ENCODE results near the gene SH3PXD2A.
"Not testable (repeated sequence)": the region's sequence is repeated elsewhere in the genome, so short reads cannot be mapped to it uniquely, and the experiment has no call there.

SH3PXD2A gene

DNA sequence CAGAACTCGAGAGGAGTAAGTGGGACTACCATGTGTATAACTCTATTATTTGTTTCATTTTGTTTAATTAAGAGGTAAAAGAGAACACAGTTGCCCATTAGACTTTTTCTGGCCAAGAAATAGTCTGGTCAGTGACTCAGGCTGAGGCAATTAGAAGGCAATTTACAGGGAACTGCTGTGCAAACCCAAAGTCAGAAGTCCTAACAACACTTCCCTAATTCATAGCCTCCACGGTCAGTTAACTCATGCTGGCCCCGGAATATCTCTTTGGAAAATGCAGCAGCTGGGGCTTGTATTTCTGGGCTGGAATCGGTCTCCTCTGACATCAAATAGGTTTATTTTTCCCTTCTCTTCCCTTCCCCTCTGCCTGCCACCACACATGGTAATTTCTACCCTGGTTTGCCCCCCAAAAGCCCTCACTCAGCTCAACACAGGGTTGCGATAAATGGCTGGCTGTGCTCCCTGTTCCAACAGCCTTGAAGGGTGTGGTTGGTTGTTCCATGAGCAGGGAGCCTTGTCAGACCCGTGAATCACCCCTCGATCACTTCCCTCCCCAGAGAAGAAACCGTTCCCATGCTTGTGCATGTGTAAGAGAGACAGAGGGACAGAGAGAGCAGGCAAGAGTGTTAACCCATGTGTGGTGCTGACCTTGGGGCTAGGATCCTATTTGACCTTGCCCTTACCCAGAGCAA is 5.3 kb downstream of the SH3PXD2A start:
- no peak for DNase-seq

DNA sequence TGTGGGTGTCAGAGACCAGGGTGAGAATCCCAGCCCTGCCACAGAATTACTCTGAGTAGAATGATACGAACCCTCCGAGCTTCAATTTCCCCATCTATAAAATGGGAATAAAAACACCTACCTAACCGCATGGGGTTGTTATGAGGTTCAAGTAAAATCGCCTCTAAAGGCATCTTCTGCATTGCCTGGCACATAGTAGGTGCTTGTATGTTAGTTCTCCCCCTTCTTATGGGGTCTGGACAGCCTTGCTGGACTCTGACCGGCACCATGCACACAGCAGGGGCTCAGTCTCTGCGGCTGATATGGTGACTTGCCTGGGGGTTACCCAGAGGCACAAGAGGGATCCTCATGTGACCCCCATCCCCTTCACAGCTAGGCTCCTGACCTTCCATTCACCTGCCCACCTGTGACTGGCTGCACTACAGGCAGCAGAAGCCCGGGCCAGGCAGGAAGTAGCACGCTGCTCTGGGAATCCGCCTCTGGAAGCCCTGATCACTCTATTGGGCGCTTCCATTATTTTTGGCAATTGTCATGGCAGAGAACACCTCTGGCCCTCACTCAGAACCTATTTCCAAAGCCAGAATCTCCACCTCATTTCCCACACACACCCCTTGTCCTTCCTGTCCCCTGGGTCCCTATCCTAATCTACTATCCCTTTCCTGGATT is 6.0 kb downstream of the SH3PXD2A start:
- no peak for DNase-seq

DNA sequence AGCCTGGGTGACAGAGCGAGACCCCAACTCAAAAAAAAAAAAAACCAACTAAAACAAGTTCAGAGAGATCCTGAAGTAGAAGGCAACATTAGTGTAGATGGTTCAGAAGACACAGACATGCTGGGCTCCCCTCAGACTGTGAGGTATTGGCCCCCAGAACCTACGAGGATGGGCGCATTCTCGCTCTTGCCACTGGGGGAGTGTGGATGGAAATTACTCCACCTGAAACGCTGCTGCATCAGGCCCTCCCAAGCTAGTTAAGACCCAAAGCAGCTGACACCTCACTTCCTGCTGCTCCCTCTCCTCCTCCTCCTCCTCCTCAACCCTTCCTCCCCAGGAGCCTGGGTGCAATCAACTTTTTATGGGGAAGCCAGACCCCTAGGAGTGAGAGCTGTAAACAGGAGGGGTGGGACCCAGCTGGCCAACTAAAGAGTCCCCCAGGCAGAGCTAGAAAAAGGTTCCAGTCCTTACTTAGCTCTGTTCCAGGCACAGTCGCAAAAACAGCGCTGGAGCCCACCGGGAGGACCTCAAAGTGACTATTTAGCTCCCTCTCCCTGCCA is 7.4 kb downstream of the SH3PXD2A start:
- DNase-seq: no peak

DNA sequence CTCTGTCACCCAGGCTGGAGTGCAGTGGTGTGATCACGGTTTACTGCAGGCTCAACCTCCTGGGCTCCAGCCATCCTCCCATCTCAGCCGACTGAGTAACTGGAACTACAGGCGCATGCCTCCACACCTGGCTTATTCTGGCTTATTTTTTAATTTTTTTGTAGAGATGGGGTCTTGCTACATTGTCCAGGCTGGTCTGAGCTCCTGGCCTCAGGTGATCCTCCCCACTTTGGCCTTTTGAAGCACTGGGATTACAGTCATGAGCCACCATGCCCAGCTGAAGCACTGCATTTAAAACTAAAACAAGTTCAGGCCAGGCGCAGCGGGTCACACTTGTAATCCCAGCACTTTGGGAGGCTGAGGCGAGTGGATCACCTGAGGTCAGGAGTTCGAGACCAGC is 8.0 kb downstream of the SH3PXD2A start:
- no peak for DNase-seq

DNA sequence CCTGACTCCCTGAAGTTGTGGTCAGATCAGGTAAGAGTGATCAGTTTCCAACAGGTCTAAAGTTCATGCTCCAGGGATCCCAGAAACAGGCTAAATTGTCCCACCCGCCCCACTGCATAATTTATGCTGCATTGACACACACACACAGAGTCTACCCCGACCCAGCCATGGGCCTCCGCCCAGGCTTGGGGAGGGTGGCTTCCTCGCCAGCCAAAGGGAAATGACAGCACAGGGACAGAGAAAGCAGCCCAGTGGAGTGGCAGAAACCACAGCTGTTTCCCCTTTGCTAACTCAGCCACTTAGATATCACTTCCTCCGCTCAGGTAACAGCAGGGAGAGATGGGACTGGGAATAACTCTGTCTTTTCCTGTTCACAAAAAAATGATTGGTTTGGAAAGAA is 9.4 kb downstream of the SH3PXD2A start:
- DNase-seq: no peak

DNA sequence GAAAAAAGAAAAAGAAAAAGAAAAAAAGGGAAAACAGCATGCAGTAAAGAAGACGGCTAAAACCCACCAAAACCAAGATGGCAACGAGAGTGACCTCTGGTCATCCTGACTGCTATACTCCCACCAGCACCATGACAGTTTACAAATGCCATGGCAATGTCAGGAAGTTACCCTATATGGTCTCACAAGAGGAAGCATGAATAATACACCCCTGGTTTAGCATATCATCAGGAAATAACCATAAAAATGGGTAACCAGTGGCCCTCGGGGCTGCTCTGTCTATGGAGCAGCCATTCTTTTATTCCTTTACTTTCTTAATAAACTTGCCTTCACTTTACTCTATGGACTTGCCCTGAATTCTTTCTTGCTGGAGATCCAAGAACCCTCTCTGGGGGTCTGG is 10.0 kb downstream of the SH3PXD2A start:
- not testable (repeated sequence) for DNase-seq

DNA sequence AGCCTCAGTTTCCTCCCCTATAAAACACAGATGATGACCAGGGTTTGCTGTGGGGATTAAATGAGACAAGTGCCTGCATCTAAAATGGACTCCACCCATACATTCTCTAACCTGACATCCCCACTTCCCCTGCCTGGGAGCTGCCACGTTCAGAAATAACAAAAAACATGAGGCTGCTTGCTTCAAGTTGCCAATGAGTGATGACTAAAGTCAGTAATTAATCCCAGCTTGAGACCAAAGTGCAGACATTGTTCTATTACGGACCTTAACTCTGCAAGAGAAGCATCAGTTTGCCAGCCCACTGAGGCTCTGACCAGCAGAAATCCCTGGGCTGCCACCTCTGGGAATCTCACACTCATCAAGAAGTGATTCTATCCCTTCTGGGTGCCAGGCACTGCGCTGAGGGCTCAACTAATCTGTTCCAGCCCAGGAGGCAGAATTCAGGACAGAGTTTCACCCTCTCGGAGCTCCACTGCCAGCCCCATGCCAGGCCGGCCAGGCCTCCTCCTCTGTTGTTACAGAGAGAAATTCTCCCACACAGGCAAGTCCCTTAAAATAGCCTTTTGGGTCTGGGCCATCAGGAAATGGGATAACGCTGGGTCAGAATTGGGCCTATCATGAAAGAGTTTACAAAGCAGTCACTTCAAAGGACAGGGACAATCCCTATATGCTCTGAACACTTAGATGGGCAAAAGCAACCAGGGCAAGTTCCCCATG is 11.4 kb downstream of the SH3PXD2A start:
- no peak for DNase-seq

DNA sequence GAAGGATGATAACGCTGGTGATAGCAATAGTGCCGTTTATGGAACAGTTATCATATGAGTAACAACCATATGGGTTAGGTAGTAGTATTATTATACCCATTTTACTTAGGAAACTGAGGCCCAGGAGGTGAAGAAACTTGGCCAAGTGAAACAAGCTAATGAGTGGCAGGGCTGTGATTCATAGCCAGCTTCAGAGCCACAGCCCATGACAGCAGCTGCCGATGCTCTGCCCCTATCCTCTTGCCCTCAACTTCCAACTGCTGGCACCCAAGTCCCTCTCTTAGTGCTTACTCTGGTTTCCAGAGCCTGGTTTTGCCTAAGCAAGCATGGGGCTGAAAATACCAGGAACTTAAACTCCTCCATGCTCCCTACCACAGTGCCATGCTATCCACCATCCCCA is 12.3 kb downstream of the SH3PXD2A start:
- DNase-seq: no peak

DNA sequence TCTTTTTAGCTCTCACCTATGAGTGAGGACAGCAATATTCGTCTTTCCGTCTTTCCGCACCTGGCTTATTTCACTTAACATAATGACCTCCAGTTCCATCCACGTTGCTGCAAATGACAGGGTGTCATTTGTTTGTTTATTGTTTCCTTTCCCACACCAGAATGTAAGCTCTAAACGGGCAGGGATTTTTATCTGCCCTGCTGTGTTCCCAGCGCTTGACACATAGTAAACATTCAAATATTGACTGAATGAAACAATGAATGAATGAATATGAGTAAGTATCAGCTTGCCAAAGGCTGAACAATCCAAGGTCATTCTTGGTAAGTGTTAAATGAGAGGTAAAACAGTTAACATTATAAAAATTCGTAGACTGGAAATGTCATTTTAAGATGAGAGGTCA is 12.8 kb downstream of the SH3PXD2A start:
- DNase-seq: no peak

DNA sequence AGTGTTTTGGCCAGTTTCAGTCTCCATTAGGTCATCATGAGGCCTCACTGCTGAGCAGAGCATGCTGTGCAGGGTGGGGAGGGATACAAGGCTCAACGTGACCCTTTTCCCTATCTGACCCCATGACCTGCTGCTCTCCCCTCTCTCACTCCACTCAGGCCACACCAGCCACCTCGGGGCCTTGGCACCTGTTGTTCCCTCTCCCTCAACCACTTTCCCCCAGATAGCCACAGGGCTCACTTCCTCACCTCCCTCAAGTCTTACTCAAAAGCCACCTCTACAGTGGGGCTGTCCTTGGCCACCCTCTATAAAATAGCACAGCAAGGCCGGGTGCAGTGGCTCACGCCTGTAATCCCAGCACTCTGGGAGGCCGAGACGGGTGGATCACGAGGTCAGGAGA is 13.9 kb downstream of the SH3PXD2A start:
- DNase-seq: no peak

DNA sequence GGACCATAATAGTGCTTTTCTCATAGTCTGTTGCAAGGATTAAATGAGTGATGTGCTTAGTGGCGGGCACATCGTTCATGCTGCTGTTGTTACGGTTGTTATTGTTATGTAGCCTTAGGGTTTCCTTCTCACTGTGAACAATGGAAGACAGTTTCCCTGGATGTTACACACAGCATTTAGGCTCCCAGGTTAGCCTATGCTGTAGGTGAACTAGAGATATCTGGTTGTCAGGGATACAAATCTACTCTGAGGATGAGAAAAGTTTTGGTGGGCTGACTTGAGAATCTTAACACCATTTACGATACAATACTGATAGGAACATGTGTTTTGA is 14.7 kb downstream of the SH3PXD2A start:
- DNase-seq: no peak

DNA sequence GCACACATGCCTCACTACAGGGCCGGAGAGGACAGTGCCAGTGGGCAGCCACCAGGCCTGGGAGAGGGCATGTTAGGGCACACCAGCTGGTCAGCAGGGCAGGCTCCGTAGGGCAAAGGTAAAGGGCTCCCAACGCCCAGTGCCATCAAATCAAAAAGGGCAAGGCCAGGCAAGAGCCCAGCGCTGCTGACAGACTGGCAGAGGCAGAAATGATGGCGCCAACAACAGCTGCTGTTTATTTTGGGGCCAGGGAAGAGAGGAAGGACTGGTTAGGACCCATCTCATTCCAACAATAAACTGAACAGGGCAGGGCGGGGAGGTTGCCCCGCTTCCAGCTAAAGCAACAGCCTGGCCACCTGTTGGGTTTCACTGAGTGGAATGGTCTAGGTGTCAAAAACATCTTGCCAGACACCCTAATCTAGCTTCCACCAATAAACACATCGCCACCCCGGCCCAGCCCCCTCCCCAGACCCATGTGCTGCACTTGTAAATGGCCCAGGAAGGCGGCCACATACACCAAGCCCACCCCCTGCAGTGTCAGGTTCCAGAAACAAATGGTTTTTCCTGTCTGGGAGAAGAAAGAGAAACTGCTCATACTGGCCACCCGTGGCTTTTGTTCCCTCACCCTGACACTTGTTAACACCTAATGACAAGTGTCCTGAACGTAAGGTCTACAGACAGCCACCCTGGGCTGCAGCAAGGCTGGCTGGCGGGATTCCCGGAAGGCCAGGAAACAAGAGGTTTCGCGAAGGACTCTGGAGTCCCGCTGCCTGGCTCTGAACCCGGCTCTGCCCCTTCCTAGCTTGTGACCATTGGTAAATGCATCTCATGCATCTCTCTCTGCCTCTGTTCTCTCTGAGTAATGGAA is 15.3 kb downstream of the SH3PXD2A start:
- peak; percentile 37 for DNase-seq

DNA sequence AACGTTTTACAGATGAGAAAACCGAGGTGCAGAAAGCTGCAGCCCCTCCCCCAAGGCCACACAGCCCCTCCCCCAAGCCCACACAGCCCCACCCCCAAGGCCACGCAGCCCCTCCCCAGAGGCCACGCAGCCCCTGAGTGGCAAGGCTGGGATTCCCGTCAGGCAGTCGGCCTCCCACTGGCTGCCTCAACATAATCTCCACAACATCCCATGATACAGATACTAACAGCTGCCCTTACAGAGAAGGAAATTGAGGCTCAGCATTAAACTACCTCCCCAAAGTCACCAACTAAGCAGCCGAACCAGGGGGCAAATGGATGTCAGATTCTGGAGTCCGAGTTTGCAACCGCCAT is 15.9 kb downstream of the SH3PXD2A start:
- no peak for DNase-seq

DNA sequence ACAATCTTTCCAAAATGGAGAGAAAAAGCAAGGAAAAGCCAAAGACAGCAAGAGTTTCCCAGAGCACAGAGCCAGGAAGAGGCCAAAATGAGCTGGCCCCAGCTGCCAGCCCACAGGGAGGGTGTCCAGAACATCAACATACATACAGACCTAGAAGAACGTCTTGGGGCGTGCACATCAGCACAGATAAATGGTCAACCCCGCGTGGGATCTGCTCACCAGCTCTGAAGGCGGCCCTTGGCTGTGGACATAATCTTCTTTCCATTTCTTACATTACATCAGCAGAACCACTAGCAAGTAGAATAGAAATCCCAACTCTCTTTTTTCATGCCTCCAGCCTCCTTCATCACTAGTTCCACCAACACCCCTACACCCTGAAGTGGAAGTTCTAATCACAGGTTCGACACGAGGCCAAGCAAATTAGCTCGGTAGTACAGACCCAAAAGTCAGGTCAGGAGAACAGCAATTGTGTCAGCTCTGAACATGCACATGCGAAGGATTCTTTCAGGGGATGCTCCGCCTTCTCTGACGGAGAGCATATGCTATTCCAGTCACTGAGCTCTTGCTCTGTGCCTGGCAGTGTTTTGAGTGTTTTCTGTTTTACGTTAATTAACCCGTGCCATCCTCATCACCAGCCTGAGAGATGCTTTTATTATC is 16.4 kb downstream of the SH3PXD2A start:
- no peak for DNase-seq

DNA sequence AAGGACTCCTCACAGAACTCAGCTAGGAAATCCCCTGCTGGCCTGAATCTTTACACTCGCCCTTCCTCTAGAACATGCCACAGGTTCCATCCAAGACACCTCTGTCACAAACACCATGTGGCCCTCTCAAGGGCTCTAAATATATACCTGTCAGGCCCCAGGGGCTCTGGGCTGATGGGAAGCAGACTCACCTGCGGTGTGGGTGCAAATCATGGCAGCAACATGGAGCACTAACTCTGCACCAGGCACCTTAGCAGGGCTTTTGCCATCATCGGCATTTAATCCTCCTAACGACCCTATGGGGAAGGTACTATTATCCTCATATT is 17.3 kb downstream of the SH3PXD2A start:
- no peak for DNase-seq

DNA sequence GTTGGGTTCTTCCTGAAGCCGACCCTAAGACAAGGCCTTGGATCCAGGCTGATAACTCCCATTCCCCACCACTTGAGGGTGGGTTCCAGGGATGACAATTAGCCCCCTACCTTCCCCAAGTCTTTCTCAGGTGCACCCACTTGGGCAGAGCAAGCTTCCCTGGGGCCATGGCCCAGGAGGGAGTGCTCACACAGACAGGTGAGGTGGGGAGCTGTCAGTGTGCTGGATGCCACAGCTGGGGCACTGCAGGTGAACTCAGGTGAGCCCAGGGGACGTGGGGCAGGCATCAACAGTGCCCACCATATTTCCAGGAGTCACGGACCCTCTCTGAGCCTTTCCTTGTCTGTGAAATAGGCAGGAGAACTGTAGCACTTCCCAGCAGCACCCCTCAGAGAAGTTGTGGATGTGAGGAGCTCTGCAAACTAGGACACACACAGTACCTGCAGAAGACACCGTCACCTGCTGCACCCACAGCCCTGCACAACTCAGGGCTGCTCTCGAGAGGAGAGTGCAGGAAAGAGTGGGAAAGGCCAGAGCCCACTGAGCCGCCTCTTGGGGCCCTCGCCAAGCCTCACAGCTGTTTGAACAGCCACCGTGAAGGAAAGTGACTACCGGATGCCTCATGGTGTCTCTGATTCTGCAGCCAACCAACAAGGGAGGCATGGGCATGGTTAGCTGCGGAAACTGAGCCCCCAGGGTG is 17.9 kb downstream of the SH3PXD2A start:
- DNase-seq: no peak

DNA sequence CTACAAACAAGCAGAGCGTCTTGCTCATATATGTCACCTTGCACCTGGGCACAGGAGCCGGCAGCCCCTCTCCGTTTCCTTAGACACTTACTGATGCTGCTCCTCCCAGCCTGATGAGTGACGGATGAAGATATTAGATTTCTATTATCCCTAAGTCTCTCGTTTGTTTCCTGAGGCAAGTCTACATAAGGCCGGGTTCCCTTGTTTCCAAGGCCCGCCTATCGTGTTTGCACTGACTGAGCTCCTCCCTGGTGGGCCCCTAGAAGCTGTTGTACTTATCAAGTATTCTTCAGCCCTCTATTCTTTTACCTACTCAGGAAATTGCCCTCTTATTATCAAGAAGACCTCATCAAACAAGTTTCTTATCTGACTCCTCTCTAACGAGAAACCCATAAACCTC is 18.5 kb downstream of the SH3PXD2A start:
- DNase-seq: no peak

DNA sequence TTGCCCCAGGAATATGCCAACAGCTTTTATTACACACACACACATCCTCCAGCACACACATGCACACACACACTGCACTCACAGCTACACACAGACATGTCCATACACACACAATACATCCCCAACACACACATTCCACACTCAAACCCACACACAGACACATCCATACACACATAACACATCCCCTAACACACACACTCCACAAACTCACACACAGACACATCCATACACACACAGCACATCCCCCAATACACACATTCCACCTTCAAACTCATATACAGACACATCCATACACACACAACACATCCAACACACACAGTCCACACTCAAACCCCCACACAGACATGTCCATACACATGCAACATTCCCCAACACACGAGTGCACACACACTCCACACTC is 19.1 kb downstream of the SH3PXD2A start:
- DNase-seq: no peak

DNA sequence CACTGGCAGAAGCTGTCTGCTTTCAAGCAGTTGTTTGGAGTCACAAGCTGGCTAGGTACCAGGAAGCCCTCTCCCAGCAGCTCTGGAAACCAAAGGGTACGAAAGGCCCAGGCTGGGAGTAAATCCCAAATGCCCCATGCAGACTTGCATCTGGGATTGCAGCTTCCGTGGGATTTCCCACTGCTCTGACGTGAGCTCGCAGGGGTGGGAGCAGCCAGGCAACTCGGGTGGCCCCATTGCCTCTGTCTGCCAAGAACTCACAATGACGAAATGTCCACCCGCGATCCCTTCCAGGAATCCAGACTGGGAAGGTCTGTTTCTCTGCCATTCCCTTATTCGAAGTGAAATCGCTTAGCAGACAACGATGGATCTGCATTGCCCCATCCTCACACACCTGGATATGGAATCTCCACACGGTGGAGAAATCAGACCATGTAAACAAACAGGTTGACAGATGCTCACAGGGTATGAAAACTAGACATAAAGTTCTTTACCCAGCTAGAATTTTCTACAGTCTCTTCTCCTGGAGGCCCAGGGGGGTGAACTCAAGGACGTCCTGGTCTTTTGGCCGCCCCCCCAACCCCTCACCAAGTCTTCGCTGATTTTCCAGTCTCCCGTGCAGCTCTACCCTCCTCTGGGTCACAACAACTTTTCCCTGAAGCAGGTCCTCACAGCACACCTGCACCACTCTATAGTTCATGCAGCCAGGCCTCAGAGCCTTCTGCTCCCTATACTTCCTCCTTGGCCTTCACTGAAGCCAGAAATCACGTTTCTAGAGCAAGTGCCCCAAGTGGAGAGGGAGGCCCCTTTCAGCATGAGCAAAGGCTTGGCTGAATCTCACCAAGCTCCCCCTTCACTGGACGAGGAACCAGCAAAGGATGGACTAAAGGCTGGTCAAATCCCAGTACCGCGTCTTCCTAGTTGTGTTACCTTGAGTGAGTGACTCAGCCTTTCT is 20.0 kb downstream of the SH3PXD2A start:
- DNase-seq: peak; percentile 50

DNA sequence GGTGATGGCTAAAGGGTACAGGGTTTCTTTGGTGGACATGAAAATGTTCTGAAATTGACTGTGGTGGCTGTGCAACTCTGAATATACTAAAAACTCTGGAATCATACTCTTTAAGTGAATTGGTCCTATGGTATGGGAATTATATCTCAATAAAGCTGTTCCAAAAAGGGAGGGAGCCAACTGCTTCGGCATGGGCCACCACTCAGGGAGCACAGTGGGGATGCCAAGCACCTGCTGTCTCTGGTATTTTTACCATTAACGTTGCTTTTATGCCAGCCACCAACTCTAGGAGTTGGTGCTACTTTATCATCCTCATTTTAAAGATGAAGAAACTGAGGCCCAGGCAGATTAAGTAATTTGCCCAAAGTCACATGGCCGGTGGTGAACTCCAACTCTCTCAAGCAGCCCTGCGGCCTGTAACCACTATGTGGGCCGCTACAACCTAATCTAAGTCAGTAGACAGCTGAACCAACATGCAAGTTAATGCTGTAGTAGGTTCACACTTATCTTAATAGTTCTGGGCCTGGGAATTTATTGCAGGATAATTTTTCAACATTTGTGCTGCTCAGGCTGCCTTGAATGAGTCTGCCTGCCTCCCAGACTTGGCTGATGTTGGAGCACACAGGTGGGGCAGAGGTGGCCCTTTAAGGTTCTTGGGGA is 20.8 kb downstream of the SH3PXD2A start:
- DNase-seq: no peak
